Skin of body (tissue), 2 donors: Measurements from ENCODE around the gene ABCB8. TPM values are rescaled to one million over a fixed set of nuclear protein-coding genes. Genes with fewer than 3 reads are reported as not detected.
"Not testable (repeated sequence)": the region's sequence is repeated elsewhere in the genome, so short reads cannot be mapped to it uniquely, and the experiment has no call there.

ENCODE experiments used
- DNase-seq: peaks from one replicate; lab custom pipeline; 2025; lab: John Stamatoyannopoulos, UW
- total RNA-seq: library from RNA; depleted of rRNA; stranded (reverse); fragments of >200 nt; gene quantifications from one replicate; pipeline ENCODE4 v1.2.3, GENCODE V29; 2014

The ABCB8 gene
- total RNA-seq, 1 donor from 2014 or later: 13.2 TPM

DNA sequence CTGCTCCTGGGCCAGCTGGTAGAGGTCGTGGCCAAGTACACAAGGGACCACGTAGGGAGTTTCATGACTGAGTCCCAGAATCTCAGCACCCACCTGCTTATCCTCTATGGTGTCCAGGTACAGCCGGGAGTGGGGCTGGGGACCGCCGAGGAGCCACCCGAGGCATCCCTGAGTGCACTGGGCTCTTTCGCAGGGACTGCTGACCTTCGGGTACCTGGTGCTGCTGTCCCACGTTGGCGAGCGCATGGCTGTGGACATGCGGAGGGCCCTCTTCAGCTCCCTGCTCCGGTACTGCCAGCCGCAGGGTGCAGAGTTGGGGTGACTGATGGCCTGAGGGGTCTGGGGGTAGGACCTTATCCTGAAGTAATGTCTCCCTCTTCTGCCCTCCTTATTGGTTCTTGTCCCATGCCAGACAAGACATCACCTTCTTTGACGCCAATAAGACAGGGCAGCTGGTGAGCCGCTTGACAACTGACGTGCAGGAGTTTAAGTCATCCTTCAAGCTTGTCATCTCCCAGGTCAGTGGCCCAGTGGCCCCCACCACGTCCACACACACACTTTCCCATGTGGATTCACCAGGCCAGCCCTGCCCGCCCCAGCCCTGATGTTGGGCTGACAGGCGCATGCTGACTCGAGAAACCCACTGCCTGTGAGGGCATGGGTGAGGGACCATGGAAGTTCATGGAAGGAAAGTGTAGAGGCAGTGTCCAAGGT lies 6.2 kb downstream of the ABCB8 start:
- no peak for DNase-seq

DNA sequence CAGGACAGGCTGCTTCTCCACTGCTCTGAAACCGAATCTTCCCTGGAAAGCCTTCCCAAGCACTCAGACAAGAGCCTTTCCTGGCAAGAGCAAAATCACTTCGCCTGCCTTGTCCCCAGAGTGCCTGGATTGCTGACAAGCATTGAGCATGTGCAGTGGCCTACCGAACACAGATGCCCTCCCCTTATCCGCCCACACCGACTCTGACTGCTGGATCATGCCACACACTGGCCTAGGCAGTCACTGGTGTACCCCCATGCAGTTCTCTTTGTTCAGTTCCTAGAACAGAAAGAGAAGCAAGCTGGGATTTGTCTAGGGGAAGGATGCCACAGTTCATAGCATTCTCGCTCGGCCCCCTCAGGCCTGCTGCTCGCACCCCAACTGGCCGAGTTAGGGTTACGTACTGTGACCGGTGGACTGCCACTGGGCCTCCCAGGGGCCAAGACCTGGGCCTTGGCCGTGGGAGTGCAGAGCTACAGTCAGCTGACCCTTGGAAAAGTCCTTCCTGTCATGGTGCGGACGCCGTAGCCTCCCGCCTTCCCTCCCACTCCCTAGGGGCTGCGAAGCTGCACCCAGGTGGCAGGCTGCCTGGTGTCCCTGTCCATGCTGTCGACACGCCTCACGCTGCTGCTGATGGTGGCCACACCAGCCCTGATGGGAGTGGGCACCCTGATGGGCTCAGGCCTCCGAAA lies 6.9 kb downstream of the ABCB8 start:
- DNase-seq: no peak

DNA sequence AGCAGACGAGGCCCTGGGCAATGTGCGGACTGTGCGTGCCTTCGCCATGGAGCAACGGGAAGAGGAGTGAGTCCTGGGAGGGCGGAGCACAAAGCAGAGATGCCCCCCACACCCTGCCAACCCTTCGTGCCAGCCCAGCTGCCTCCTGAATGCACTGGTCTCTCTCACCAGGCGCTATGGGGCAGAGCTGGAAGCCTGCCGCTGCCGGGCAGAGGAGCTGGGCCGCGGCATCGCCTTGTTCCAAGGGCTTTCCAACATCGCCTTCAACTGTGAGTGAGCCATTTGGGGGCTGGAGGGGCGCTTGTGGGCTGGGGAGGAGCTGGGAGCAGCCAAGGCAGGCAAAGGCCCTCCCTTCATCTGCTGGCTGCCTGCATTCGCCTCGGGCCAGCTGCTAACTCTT lies 7.7 kb downstream of the ABCB8 start:
- DNase-seq: no peak

DNA sequence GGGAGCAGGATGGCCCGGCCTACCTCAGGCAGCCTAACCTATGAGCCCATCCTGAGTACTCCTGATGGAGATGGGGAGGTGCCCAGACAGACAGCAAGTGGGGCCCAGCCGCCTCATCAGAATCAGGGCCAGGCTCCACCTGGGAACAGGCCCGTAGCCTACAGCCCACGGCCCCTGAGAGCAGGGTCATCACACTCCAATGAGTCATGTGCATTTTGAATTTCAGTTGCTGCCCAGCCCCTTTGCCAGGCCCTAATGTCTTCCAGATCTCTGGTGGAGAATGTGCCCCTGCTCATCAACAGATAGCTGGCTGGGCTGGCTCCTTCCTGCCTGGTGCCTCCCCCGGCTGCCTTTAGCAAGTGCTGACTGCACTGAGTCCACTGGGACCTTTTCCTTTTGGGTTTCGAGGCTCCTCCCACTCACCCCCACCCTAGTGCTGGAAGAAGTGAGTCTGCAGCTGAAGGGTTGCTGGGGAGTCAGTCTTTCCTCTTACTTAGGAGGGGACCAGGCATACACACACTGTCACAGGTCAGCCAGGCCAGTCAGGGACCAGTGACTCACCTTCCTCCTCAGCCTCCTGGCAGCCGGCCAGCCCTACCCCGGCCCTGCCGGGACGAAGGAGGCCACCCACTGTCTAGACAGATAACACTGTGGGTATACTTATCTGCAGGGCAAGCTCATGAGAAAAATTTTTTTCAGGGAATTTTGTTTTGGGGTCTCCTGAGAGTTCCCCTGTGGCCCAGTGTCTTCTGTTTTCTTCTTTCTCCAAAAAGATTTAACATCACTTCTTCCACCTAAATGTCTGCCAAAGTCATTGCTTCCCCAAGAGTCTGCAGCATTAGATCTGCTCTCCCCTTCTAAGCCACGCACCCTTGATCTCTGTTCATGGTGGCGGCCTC lies 10.9 kb downstream of the ABCB8 start:
- no peak for DNase-seq

DNA sequence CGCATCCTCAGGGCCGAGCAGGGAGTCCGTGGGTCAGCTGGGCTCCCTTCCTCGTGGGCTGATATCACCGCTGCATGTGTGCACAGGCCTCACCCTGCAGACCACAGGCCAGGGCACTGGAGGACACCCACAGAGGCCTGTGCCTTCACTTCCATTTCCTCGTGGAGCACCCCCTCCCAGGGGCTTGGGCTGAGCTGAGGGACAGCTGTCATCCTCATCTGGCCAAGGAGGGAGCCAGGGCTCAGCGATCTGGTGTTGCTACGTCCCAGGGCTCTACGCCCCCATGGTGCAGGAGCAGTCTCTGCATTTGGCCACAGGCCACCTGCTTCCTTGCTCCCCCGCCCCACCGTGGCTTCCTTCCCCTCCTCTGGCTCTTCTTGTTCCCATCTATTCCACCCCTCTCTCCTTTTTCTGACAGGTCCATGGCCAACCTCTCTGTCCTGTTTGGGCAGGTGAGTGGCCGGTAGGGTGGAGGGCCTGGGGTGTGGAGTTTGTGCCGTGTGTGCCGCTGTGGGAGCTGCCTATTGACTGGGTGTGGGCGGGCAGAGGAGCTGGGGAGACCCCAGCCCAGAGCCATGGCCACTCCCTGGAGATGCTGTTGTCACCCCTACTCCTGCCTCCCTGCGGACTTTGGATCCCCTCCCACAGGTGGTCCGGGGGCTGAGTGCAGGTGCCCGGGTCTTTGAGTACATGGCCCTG lies 11.7 kb downstream of the ABCB8 start:
- DNase-seq: no peak

DNA sequence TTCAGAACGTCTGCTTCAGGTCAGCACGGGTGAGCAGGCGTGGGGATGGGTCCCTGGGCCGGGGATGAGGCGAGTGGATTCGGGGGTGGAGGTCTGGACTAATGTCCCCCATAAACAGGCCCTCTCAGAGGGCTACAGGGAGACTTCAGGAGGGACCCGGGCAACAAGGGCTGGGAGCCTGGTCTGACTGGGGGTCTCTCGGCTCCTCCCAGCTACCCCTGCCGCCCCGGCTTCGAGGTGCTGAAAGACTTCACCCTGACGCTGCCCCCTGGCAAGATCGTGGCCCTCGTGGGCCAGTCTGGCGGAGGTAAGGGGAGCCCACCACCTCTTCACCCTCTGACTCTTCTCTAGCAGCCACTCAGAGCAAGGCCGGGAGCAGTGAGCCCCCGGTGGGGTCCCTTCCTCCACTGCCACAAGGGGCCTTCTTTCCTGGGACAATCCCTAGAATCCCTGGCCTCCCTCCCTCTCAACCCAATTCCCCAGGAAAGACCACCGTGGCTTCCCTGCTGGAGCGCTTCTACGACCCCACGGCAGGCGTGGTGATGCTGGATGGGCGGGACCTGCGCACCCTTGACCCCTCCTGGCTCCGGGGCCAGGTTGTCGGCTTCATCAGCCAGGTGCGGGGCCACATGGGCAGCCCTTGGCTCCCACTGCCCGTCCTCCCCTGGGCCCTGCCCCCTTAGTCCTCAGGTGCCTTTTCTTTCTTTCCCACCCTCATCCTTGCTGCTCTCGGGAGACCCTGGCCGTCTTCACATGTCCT lies 12.5 kb downstream of the ABCB8 start:
- DNase-seq: no peak

DNA sequence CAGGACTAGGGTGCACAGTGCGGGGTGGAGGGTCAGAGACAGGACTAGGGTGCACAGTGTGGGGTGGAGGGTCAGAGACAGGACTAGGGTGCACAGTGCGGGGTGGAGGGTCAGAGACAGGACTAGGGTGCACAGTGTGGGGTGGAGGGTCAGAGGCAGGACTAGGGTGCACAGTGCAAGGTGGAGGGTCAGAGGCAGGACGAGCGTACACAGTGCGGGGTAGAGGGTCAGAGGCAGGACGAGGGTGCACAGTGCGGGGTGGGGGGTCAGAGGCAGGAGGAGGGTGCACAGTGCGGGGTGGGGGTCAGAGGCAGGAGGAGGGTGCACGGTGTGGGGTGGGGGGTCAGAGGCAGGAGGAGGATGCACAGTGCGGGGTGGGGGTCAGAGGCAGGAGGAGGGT lies 15.2 kb downstream of the ABCB8 start:
- DNase-seq: not testable (repeated sequence)

DNA sequence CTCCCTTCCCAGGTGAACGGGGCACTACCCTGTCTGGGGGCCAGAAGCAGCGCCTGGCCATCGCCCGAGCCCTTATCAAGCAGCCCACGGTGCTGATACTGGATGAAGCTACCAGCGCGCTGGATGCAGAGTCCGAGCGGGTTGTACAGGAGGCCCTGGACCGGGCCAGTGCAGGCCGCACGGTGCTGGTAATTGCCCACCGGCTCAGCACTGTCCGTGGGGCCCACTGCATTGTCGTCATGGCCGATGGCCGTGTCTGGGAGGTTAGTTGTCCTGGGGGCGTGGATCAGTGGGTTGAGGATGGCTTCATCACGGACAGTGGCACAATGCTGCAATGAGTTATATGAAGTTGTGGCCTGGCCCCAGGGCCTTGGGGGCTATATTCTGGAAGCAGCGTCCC lies 15.7 kb downstream of the ABCB8 start:
- DNase-seq: no peak

DNA sequence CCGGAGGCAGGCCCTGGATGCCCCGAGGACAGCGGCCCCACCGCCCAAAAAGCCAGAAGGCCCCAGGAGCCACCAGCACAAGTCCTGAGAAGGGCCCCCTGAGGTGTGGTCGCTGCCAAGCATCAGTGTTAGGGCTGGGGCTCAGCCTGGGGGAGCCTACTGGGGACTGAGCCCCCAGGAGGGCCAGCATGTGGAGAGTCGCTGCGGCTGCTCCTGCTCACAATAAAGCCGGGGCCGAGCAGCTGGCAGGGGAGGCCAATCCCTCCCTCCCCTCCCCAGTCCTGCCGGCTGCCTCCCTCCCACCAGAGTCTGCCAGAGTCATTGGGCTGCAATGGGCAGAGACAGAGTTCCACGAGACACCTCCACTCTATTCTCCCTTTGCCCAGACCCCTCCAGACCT lies 17.0 kb downstream of the ABCB8 start:
- DNase-seq: no peak

DNA sequence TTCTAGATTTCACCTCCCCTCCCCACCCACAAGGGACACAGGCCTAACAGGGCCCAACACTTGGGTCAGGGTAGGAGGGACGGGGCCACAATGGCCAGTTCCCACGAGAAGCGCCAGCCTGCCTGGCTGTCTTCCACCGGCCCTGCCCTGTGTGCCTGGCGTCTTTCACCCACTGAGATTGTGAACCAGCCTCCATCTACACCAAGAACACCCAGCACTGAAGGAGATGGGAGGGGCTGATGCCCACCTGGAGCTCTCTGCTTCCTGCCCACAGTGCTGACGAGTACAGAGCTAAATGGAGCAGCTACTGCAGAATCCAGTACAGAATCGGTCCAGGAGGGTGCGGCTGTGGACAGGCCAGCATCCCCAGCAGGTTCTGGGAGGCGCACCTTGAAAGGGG lies 17.7 kb downstream of the ABCB8 start:
- no peak for DNase-seq

DNA sequence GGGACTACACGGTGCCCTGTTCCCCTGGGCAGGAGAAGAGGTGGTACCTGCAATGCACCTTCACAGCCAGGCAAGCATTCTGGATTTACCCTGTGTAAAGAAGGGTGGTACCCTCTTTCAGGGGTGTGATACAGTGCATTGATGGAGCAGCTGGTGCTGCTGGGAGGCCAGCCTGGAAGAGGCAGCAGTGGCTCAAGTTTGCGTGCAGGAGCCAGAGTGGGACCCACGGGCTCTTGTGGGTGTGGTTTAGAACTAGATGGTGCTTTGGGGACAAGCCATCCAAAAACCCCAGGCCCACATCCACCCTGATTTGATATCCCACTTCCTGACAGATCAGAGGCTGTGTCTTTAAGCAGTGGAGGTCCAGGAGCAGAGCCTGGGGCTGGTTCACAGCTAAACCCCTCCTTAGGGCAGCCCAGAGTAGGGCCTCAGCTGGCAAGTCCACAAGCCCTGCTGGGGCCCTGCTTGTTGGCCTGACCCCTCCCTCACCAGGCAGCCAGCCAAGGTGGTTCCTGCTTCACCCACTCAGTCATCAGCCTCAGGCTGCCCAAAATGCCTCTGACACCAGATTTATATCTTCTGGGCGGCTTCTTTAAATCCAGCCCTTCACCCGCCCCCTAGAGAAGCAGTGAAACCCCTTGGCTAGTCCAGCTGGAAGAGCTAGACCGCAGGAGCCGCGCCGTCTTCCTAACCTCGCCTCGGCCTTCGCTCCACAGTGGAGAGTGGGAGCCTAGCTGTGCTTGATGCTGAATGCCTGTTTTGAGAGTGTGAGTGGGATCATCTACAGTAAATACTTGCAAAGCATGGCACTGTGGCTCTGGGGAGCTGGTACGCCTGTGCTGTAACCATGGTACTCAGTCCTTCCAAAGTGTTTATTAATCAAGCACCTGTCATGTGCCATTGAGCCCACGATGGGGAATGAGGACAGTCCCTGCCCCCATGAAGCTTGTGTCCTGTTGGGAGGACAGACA lies 18.6 kb downstream of the ABCB8 start:
- no peak for DNase-seq

DNA sequence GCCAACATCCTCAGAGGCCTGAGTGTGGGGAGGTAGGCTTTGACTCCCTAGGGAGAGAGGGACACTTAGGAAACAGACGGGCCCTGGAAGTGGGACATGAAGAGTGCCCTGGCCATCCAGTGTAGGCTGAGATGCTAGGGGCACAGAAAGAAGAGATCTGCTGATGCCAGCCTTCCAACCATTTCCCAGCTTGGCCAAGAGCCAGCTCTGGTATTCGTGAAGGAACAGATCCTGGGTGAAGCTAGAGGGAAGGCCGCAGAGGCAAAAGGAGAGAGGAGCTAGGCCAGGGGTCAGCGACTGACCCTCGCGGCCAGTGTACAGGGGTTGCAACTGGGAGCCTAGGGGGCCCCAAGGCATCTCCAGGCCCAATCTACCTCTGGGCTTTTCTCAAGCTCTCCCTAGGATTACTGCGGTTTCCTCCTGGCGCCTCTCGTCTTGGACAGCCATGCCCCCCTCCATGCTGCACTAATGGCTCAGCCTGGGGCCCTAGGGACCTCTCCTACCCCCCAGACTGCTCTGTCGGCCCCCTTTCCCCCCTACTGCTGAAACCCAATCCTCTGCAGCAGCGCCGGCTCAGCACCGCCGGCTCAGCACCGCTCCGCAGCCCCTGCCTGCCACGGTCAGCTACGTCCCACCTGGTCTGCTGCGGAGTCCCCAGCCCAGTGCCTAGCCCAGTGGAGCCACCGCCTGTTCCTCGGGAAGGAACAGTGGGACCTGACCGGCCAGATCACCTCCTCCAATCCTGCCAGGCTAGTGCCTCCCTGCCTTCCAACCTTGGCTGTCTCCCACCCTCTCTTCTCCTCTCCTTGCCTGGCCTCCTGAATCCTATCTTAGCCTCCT lies 19.9 kb downstream of the ABCB8 start, which contains the start of gene ASIC3:
ASIC3 (plus strand) TSS at position 556 of the 840 bp plus-strand sequence. CDS start 355 bp downstream, outside the sequence.
- DNase-seq: no peak

DNA sequence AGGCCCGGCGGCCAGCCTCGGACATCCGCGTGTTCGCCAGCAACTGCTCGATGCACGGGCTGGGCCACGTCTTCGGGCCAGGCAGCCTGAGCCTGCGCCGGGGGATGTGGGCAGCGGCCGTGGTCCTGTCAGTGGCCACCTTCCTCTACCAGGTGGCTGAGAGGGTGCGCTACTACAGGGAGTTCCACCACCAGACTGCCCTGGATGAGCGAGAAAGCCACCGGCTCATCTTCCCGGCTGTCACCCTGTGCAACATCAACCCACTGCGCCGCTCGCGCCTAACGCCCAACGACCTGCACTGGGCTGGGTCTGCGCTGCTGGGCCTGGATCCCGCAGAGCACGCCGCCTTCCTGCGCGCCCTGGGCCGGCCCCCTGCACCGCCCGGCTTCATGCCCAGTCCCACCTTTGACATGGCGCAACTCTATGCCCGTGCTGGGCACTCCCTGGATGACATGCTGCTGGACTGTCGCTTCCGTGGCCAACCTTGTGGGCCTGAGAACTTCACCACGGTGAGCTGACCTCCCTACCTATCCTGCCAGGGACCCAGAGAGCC lies 20.7 kb downstream of the ABCB8 start:
- no peak for DNase-seq

DNA sequence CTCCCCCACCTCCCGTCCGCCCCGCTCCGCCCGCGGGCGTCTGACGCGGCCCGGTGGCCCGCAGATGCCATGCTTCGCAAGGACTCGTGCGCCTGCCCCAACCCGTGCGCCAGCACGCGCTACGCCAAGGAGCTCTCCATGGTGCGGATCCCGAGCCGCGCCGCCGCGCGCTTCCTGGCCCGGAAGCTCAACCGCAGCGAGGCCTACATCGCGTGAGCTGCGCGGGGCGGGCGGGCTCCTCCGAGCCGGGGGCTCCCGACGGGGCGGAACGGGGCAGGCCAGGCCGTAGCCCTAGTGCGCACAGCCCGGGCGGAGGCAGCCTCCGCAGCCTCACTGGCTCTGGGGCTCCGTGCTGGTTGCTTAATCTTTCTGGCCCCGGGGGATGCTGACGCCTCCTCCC lies 22.9 kb downstream of the ABCB8 start:
- peak; percentile 69 for DNase-seq

DNA sequence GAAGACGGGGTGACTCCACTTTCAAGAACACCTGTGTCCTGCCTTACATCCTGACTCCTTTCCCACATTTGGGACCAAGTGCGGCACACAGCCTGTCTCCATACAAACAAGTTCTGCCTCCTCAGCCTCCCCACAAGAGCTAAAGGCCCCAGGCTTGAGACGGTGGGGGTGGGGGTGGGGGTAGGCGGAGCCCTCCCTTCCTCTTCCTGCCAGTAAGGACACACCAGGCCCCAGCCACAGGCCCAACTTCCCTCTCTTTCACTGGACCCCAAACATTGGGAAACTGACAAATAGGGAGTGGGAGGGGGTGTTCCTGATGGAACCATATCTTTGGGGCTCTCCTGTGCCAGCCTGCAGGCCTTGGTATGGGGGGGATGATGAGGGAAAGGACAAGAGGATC lies 24.8 kb downstream of the ABCB8 start:
- no peak for DNase-seq

DNA sequence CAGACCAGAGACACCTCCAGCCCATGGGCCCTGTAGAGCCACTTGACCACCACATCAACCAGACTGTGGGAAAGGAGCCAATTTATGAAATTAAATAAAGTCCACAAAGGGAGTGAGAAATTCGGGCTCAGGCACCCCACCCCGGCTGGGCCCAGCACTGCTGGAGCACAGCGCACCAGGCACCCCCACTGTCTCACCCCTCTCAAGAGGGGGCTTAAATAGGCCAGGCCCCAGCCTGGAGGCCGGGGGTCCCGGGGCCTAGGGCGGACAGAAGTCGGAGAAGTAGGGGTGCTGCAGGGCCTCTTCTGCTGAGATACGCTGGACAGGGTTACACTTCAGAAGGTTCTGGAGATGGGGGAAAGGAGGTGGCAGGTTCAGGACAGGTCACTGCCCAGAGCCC lies 25.5 kb downstream of the ABCB8 start:
- no peak for DNase-seq

DNA sequence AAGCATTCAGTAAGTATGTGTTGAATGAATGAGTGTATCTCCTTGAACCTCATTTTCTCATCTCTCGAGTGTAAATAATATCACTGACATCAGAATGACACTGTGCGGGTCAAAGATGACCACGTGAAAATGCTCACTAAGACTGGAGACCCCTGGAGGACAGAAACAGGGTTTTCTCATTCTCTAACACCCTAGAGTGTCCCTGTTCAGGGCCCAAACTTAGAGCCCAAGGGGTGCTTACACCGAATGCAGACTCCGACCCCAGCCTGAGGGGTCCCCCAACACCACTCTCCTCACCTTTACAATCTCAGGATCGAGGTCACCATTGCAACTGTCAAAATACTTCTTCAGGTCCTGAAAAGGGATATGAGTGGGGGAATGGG lies 28.0 kb downstream of the ABCB8 start:
- DNase-seq: no peak
